HG02610 (cell line): ENCODE data around the gene KIF23.

Experiments
- ATAC-seq: cut with Tn5 transposase; IDR thresholded peaks from one replicate; pipeline ENCODE4 v1.9.1; 2021; ENCODE audit warnings: mild to moderate bottlenecking, moderate library complexity; ENCODE audit not compliant: unreplicated experiment

KIF23 gene

DNA sequence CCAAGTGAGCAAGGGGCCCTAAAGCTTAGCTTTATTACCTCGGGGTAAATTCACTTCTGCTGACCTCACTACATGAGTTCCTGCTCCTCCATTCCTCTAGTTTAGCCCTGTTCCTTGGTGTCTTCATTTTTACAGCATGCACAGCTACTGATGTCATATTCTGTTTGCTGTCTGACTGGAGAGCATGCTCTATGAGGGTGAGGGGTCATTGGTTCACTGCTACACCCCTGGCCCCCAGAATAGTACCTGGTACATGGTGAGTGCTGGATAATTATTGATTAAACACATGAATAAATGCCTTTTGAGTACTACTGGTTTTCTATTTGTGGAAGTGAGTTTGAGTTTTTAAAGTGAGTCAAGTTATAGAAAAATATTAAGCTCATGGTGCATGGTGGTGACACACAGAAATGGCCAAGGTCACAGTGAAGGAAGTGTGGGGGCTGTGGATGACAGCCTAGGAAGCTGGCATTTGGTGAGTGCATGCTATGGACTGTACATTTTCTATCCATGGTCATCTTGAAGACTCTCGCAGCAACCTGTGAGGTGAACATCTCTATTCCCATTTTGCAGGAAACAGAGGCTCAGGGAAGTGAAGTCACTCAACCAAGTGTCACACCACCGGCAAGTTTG lies 72.4 kb downstream of the KIF23 start:
- ATAC-seq = no peak

DNA sequence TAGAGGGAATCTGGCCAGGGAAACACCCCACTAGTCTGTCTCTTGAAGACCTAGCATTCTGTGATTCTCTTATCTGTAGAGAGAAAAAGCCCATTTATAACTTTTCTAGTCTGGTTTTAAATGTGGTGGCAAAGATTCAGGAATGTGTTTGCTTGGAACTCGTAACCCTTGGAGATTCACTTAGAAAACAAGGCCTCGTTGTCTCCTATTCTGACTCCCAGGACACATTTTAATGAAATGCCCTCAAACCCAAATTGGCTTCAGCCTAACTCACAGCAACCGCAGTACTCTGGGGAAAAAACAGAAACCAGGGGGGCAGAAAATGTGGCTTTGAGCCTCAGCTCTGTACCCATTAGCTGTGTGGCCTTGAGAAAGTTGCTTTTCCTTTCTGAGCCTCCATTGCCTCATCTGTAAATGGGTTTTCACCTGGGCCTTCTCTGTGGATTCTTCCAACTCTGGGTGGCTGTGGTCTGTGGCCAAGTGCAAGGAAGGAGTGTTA lies 75.0 kb downstream of the KIF23 start:
- ATAC-seq = no peak

- no peak for ATAC-seq
These were observed 76.3 kb downstream of the KIF23 start for GRCh38 chr15:69490356-69491037.

DNA sequence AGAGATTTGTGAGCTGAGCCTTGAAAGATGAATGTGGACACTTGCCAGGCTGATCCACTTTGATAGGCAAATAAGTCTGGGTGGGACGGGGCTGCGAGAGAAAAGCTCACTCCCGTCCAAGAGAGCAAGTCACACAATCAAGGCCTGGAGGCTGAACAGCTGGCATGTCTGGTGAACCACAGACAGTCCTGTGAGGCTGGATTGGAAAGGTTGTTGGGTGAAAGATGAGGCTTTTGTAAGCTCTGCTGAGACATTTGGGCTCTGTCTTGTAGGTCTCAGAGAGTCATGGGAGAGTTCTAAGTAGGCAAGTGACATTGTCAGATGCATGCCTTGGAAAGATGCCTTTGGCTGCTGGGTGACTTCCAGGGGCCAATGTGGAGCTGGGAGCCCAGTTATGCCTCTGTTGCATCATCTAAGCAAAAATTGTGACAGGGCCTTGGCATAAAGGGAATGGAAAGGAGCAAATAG lies 76.9 kb downstream of the KIF23 start:
- ATAC-seq = no peak

GRCh38 chr15:69493406-69493805 lies 79.3 kb downstream of the KIF23 start:
- no peak for ATAC-seq

DNA sequence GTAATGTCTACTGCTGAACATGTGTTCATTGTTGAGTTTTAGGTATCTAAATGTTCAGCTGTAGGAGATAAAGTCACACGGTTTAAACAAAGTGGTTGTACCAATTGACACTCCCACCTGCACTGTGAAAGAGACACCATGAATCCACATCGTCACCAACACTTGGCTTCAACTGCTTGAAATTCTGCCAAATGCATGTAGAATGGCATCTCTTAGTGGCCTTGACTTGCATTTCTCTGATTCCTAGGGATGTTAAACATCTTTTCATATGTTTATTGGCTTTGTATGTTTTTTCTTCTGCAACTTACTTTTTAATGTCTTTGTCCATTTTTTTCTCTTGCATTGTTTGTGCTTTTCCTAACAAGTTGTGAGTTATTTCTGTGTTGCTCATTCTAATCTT lies 81.9 kb downstream of the KIF23 start:
- no peak for ATAC-seq

DNA sequence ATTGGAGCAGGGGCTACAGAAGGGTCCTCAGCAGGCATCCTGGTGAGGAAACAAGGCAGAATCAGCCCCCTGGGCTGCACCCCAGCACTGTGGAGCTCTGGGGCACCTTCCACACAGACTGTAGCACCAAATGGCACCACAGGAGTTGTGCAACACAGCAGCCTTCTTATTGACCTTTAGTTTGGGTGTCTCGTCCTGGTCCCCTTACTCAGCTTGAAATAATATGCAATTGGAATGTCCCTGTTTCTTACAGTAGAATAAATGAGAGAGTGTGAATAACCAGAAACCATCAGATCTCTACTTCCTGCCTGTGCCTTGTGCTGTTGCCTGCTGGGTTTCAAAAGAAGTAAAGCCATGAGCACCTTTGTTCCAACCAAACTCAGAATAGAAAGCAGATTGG lies 82.9 kb downstream of the KIF23 start:
- no peak for ATAC-seq

- ATAC-seq = no peak
These were observed 83.5 kb downstream of the KIF23 start for GRCh38 chr15:69497667-69498066.
